Muscle of back (tissue), 11 donors: ENCODE data around the gene CHIT1. TPM values are rescaled to one million over a fixed set of nuclear protein-coding genes. Genes with fewer than 3 reads are reported as not detected.

Source experiments
- DNase-seq, 3 donors: peaks; one replicate each; pipeline versions ENCODE4 v3.0.0 to v3.0.0-alpha.2; 2013
- polyA plus RNA-seq, 10 donors: library from polyadenylated mRNA; unstranded; fragments of 120-200 nt; gene quantifications; one replicate each; pipeline ENCODE4 v1.2.1, GENCODE V29; 2013; ENCODE audit not compliant: insufficient read length in 10 of 10

CHIT1 gene
- polyA plus RNA-seq, 10 donors = 0.28 to 1.0 (median 0.52) TPM

DNA sequence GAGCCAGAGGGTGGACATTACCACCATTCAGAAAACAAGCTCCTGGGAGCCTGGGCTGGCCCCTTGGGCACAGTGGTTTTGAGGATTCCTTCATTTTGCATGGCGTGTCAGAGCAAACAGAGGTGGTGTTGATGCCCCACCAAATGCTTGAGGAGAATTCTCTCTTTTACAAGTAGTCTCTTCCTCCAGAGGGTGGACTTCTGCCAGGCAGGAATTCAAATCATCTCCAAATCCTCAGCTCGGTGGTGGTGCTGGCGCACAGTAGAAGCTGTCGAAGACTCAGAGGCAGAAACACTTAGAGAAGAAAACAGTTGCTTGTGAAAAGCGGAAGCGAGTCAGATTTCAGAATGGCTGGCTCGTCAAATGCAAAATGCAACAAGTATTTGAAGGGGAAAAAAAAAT is 39.5 kb downstream of the CHIT1 start:
- DNase-seq = no peak

DNA sequence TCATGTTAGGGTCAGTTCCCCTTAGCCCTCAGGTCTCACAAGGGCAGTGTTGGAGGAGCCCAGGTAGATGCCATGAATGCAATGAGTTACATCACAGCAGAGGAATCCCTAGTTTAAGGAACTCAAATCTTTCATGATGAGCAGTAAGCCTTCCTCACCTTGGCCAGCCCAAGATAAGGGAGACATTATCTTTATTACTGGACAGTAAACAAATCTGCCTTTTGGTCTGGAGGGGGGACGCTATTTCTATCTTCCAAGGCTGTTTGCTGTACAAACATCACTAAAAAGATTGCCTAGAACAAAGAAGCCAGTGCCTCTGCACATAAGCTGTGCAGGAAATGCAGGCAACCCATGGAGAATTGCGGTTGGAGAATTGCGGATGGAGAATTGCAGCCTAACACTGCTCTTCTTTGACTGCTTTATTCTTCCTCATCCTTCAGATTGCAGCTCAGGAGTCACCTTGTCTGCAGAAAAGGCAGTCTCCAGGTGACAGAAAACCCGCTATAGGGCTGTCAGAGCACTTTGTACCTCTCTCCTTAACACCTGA is 40.7 kb downstream of the CHIT1 start:
- no peak for DNase-seq

DNA sequence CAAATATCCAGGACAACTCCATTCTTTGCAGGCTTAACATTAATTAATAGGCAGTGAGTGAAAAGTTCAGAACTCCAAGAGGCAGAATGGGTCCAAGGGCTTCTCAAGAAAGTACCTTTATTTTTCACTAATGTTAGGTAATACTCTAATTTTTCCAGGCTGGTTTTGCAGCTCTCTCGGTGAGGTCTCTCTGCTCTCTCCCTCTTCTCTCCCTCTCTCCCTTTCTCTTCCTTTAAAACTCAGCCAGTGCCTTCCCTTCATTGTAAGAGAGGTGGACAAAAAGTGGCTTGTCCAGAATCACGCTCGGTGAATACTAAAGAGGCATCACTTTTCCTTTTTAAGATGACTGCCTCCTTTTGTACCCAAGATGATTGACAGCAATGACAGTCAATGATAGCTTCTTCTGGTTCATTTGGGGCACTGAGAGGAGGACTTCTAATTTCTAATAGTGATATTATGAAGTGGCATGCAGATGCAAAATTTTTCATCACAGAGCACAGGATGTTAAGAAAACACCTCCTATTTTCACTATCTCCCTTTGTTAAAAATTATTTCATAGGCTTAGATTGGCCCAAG is 41.7 kb downstream of the CHIT1 start:
- DNase-seq = no peak

DNA sequence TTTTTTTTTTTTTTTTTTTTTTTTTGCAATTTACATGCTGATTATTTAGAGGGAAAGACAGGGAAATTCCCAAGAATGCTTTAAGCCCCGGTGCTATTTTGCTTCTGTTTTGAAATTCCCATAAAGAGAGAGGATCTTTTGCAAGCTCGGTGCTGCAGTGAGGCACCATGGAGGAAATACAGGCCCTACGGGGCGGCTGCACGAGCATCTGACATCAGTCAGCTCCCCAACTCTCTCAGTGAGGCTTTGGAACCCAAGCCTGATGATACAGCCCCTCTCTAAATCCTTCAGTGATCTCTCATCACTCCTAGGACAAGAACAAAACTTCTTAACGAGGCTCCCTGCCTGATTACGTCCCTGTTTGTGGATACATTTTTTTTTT is 42.2 kb downstream of the CHIT1 start:
- DNase-seq = no peak

DNA sequence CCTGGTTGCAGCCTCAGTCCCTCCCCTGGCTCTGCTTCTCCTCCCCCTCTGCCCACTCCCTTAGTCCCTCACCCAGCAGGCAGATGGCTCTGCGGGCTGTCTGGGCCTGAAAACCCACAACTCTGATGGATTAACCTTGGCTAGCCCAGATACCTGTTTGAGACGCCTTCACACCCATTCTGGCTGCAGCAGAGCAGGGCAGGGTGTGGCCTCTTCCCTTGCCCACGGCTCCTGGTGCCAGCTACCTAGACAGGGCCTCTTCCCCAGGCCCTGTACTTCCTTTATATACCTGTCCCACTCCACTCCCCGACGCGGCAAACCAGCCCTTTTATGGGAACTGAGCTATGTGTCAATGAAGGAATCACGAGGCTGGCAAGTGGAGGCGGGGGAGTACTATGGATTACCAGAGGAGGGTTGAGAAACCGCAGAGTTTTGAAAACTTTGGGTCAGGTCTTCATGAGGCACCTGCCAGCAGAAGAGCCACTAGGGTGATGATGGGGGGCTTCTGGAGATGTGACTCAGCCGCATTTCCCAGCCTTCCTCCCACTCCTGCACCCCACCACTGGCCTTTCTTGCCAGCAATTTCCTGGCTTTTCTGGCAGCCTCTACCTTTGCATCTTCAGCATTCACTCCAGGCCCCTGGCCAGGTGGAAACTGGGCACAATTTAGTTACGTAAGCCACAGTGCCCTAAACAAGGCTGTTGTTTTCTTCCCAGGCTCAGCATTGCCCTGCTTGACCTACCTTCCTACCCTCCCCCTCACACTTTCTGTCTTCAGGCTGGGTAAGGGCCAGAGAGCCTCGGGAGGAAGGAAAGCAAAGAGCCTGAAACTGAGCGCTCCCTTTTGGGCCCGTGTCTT is 42.8 kb downstream of the CHIT1 start, which contains the start of gene CHI3L1:
Gene CHI3L1, minus strand, starts transcription at position 259 of the 858 bp plus-strand sequence. Its CDS starts 81 bp downstream, at position 178.
- no peak for DNase-seq

DNA sequence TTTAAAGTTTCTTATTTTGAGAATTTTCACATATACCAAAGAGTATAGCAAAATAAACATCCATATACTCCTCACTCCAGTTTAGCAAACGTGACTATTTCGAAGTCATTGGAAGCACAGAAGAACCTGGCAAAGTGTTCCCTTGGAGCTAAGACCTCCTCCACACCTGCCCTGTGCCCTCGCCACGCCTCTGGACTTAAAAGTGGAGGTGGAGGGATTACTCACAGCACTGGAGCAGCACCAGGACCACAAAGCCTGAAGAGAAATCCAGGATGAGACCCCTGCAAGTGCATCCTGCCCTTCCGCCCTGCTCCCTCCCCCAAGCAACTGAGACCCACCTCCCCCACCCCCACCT is 43.4 kb downstream of the CHIT1 start:
- no peak for DNase-seq

DNA sequence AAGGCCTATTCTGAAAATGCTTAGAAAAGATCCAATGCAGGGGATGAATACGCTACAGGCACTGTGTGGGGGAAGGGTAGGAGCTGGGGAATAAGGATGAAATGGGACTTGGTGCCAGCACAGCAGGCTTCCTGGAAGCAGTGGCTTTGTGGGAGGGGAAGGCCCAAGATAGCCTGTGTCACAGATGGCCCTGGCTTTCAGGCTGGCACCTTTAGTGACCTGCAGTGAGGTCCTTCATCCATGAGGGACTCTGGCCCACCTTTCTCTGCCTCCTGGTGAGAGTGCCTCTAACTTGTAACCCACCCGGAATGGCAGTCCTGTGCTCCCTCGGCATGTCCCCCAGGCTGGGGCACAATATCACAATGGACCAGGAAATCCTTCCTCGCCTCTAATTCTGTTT is 43.9 kb downstream of the CHIT1 start:
- no peak for DNase-seq

DNA sequence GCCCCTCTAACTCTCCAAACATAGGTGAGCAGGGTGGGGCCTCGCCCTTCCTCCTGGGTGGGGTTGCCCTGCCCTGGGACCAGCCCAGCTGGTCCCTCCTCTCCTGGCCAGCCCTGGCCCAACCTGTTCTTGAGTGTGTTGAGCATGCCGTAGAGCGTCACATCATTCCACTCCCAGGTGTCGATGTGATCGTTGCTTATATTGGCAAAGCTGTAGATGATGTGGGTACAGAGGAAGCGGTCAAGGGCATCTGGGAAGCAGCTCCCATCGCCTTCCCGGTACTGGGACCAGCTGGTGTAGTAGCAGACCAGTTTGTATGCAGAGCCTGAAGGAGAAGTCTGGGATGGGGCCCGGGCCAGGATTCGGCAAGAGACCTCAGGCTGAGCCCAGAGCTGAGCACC is 44.4 kb downstream of the CHIT1 start:
- no peak for DNase-seq

DNA sequence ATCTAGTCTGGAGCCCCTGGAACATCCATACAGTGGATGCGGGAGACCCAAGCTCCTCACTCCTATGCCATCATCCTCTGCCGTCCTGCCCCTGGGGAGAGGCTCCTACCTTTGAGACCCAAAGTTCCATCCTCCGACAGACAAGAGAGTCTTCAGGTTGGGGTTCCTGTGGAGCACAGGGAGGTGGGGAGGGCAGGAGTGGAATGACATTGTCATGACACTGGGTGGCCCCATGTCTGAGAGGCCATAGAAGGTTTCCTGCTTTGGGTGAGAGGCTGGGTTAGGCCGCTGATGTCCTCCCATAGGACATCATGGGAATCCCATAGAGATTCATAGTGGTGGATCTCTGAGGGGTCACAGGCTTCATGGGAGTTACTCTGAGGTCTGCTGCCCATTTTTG is 45.0 kb downstream of the CHIT1 start:
- DNase-seq = no peak

DNA sequence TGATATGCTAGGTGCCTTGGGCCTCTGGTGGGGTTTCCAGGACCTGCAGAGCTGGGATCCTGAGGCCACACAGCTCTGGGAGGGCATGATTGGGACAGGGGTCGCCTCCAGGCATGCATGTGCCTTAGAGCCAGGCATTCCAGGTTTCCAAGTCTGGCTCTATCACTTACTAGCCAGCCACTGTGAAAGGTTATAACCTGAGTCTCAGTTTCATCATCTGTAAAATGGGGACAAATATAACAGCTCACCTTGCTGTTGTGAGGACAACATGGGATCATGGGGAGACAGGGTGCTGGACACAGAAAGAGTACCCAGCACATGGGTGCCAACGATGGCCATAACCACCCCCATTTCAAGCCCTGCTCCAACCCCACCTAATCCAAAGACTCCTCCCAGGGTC is 45.6 kb downstream of the CHIT1 start:
- no peak for DNase-seq

DNA sequence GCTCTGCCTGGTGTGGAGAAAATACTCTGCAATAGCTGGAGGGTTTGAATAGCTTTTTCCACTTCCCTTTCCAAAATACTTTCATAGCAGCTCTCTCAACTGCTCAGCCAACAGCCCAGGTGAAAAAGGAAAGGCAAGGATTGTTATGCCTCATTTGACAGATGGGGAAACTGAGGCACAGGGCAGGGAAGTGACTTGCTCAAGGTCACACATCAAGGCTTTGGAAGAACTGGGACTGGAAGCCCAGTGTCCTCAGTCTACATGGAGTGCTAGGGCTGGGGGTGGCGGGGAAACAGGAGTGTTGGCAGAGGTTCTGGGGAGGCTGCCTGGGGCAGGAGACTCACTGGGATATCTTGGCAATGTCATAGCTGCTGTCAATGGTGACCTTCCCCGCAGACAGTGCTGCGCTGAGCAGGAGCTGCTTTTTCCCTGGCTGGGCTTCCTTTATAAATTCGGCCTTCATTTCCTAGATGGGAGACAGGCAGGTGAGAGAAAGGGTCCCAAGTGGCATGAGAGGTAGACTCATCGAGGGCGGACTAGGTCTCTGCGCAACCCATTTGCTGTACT is 47.0 kb downstream of the CHIT1 start:
- DNase-seq = no peak

DNA sequence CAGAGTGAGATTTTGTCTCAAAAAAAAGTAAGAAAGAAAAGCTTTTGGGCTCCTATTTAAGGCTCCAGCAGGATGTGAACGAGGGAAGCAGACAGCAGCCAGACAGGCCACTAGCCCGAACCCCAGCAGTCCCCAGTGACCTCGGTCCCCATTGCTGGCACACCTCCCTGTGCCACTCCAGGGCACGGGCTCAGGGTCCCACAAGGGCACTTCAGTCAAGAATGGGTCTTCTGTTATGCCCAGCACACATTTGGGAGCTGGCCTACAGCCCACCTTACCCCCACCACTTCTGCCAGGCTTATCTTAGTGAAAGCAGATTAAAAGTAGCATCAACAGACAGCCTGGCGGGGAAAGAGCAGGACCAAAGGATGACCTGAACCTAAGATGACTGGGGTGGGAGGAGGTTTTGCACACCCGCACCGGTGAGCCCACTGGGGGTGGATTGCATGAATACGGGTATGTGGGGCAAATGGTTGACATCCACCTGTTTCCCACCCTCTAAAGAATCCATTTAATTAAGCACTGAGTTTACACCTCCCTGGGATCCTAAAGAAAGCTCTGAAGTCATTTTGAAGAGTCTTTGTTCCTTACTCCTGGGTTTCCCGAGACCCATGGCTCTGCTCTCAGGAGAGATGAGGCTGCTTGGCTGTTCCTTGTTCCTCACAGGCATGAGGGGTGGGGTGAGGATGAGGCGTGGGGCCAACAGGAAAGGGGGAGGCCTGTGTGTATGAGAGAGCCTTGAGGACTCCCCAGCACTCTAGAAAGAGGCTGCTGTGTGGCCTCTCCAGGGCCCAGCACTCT is 47.7 kb downstream of the CHIT1 start:
- DNase-seq = no peak

DNA sequence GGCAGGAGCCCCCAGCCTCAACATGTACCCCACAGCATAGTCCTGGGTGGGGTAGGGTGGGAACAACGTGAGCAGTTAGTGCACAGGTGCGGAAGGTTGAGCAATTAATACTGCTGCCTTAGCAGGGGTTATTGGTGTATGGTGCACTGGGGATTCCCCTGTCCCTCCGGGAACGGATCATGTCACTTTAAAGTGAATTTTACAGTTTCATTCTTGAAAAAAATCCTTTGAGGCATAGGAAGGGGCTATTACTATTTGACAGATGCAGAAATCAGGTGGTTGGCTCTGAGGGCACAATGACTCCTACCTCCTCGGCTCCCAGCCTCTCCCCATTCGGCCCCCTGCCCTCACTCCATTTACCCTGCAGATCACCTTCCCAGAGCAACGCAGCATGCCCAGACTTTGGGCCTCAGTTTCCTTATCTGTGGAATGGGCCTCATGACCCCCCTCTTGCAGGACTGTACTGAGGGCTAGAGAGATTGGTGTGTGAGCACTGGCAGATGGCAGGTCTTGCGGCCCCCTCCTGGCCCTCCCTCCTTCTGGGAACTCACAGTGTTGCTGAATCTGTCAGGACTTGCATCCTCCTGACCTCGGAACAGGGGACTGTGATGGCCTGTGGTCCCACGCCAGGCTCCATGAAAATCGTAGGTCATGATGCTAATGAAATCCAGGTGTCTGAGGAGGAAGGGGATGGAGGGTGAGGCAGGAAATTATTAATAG is 48.7 kb downstream of the CHIT1 start:
- DNase-seq = no peak

DNA sequence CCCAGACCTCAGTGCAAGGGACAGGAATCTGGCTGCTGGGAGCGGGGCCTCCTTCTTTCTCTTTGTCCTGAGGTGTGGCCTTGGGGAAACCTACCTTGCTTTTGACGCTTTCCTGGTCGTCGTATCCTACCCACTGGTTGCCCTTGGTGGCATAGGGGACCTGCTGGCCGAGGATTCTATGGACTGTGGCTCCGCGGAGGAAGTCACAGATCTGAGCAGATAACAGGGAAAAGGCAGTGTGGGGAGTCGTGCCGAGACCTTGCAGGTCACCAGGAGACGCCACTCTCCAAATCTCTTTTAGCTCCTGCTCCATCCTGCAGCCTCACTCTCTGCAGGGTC is 49.8 kb downstream of the CHIT1 start:
- DNase-seq = no peak

DNA sequence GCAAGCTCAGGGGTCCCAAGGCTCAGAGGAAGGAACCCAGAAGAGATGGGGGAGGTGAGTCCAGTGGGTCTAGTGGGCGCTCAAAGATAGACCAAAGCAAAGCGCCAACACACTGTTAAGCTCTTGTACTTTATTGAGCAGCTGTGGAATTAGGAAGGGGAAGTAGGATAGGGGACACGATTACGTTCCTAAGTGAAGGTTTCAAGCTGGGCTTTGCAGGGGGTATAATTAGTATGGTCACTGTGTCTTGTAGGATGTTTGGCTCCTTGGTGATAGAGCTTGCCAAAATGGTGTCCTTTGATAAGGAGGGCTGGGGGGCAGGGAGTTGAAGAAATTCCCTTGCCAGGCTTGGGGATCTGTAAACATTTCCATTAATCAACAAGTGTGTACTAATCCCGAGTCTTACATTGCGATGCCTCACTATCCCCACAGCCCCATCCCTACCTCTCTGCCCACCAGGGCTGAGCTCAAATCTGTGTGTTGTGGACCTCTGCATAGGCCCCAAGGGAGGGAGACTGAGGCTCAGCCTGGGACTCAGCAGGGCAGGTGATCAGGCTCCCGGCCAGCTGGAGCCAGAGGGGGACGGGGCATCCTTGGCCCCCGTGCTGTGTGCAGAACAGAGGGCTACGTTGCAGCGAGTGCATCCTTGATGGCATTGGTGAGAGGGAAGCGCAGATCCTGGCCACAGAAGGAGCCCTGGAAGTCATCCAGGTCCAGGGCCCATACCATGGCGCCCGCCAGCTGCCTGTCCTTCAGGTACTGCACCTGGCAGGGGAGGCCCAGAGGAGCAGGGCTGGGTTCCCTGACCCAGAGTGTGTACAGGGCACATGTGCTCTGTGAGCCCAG is 50.4 kb downstream of the CHIT1 start:
- no peak for DNase-seq

DNA sequence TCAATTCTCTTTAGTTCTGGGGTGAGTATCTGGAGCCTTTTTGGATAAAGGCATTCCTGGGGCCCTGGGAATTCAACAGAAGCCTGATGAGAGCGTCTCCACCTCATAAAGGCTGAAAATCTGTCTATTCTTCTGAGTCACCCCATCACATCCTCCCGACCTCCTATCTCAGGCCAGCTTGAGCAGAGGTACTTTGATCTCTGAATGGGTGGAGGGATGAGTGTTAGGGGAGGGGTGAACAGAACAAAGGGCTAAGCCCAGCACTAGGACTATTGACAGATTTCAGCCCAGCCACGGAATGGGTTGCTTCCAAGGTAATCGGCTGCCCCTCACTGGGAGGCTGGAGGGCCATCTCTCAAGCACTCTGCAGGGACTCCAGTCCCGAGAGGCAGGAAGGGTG is 51.4 kb downstream of the CHIT1 start:
- no peak for DNase-seq

DNA sequence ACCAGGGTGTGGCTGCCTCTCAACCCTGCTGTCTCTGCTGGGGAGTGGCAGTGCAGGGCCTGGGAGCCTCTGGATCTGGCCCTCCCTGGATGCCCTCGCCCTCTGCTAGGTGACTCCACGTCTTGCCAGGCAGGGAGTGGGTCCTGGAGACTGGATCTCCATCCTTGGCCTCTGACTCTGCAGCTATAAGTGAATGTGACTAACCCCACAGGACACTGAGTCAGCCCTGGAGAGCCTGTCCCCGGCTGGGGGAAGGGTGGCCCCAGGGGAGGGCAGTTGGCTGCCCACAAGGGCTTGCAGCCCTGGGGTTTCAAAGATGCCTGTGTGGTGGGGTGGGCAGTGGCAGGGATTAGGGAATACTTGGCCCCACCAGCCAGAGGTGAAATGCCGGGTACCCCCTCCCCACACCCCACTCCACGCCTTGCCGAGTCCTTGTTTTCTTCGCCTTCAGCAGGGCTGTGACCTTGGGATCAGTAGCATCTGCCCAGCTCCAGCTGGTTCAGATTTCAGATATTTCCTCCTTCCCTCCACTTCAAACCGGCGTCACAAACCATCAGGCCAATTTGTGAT is 51.9 kb downstream of the CHIT1 start:
- DNase-seq = no peak

DNA sequence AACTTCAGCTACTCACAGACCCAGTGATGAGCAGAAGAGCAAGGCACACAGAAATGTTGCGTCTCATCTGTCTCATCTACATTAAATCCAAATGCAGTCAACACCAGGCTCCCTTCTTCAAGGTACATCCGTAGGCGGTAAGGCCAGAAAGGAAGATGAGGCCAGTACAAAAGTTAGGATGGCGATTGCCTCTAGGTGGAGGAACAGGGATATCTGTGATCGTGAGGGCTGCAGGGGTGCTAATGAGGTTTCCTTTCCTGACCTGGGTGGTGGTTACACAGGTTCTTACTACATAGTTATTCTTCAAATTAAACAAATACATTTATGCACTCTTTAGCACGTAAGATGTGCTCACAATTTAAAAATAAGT is 52.5 kb downstream of the CHIT1 start:
- no peak for DNase-seq

DNA sequence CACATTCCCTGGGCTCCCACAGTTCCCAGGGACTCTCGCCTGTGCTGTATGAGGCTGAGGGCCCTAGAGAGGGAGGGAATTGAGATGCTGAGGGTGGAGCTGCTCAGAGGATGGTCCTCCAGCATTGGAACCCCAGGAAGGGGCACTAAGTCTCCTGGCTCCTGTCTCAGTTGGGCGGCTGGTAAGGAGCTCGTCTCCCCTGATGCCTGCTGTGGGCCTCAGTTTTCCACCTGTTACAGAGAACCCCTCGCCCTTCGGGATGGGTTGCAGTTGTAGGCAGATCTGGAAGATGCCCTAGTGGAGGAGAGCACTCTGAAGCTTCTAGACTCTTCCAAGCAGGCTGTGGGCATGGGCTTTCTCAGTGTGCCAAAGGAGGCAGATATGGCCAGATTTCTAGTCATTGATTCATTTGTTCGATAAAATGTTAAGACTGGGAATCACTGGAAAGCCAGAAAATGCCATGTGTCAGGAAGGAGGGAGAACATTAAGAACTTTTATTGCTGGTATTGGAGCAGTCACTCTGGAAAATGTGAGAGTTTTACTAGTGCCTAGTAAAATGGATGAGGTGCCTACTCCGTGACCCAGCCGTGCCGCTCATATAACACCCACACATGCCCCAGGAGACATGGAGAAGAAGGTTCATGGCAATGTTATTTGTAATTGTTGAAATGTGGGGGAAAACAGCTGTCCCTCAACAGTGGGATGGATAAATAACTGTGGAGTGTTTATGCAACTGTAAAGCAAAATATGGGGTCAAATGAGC is 53.0 kb downstream of the CHIT1 start:
- DNase-seq = no peak

DNA sequence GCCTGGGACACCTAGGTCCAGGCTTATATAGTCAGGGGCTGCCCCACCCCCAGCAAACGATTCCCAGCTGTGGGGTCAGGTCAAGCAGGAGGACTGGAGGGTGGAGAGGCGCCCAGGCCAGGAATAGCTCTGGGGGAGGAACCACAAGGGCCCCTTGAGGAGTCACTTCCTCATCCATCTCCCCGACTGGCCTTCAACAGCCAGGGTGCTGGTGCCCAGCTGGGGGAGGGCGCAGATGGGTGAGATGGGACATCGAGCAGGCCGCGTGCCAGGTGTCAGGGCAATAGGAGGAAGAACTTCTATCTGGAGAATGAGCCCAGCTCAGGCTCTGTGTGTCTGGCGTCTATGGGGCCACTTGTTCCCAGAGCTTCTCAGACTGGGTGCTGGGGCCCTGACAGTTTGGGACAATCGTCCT is 53.6 kb downstream of the CHIT1 start:
- DNase-seq = peak; percentile 27 to 54 (median 31)
